HG03521 (cell line): ENCODE data around the gene TEX38.
"Not testable (repeated sequence)": the region's sequence is repeated elsewhere in the genome, so short reads cannot be mapped to it uniquely, and the experiment has no call there.

Source experiments
- ATAC-seq: cut with Tn5 transposase; IDR thresholded peaks from one replicate; pipeline ENCODE4 v1.9.1; 2021; ENCODE audit warnings: mild to moderate bottlenecking, moderate library complexity; ENCODE audit not compliant: unreplicated experiment

The TEX38 gene

DNA sequence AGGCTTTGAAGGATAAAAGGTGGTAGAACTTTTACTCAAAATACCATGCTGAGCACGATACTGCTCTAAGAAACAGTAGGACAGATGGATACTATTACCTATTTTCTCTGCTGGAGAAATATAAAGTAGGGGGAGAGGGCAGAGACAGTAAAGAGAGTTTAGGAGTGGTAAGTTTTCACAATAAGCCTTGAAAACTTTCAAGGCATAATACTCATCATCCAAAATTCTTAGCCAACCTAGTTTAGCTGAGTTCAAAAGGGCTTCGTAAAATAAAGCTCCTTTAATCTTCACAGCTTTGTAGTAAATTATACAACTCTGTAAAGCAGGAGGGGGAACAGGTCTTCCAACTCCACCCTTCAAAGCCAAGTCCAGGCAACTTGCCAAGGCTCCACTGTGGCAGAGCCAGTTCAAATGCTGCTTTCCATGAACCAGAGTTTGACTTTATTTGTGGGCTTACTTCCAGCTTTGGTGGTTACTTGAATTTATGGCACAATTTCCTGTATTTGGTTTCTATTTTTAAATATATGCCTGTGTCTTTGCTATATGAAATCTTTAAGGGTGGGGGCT lies 15.5 kb downstream of the TEX38 start:
- ATAC-seq, result no peak

GRCh38 chr1:46687921-46688509 lies 16.4 kb downstream of the TEX38 start:
- no peak for ATAC-seq

GRCh38 chr1:46689356-46689755 lies 17.7 kb downstream of the TEX38 start:
- ATAC-seq, result no peak

DNA sequence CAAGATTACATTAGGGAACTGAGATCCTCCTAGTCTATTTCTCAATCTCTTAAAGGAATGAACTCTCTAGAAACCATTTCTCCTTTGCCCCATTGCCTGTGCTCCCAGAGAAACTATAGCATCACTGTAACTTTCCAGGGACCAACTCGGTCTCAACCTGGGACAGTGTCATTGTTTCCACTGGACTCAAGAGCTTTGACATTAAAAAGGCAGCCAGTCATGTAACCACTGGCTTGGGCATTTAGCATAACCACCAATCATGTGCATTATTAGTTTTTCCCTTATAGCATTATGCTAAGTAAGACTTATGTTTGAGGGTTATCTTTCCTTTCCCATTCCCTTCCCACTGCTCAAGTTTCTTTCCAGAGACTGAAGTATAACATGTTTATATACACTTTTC lies 18.2 kb downstream of the TEX38 start:
- no peak for ATAC-seq

DNA sequence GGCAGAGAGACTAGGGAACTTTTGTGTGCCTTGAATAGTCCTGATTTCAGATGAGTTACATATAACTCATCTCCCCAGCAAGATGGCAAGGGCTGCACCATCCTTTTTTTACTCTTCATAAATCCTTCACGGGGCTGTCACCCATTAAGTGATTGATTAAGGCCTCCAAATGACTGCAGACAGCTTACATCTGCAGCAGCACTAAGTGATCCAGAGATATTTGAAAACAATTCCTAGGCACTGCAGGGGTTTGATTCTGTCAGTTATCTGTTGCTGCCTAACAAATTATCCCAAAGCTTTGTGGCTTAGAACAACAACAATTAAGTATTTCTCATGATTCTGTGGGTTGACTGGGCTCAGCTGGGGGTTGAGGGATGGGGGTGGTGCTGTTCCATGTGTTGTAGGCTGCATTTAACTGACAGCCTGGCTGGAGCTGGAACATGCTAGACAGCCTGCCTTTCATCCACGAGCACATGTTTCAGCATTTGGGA lies 19.3 kb downstream of the TEX38 start:
- ATAC-seq, result no peak

DNA sequence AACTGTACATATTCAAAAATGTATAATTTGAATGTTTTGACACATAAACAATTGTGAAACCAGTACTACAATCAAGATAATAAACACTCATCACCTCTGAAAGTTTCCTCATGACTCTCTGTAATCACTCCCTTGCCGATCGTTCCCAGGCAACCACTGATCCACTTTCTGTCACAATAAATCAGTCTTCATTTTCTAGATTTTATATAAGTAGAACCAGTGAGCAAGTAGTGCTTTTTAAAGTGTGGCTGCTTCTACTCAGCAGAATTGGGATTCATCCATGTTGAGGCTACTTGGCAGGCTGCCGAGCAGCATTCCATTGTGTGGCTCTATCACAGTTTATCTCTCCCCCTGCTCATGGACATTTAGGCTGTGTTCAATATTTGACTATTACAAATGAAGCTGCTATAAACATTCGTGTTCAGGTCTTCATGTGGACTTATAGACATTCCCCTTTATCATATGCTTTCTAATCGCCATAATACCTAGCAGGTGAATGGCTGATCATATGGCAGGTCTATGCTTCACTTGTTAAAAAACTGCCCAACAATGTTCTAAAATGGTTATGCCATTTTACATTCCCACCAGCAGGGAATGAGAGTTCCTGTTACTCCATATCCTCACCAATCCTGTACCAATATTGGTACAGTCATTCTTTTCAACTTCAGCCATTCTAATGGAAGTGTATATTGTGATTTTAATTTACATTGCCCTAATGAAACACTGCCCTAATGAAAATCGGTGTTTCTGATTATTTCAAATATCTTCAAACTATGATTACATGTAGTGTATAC lies 20.5 kb downstream of the TEX38 start:
- ATAC-seq, result no peak

DNA sequence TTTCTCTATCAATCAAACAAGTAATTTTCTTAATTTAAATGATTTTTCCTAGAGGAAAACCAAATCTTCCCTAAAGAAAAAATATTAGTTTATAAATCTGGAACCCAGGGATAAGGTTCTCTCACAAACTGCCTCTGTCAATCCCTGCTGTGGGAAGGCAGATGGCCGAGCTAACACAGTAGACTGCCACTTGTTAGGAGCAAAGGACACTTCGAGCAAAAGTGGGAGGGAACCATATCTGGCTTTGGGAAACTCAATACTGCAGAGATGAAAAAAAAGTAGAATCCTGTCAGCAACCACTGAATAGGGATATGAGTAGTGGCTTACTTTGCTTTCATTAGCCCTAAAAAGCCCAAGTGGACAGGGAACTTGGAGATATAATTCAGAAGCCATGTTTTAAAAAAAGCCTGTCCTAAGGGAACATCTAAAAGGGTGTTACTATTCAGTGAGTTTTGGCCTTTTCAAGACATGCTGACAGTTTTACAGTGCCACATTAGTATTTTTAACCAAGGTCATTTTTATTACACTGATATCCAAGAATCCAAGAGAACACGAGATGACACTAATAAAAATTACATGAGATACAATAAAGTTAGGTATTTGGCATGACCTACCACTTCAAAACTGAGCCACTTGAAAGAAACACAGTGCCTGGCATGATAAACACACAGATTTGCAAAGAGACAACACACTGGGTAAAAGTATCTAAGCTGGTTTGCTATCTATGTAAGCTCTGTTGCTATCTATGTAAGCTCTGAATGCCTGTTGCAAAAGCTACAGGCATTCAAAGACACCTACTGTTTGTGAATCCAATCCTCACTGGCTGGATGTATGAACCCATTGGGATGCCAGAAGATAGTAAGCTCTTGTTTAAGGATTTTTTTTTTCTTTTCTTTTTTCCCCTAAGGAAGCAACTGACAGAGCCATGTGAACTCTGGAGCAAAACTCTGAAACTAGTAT lies 21.4 kb downstream of the TEX38 start:
- ATAC-seq, result no peak

DNA sequence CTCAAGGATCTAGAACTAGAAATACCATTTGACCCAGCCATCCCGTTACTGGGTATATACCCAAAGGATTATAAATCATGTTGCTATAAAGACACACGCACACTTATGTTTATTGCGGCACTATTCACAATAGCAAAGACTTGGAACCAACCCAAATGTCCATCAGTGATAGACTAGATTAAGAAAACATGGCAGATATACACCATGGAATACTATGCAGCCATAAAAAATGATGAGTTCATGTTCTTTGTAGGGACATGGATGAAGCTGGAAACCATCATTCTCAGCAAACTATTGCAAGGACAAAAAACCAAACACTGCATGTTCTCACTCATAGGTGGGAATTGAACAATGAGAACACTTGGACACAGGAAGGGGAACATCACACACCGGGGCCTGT lies 23.0 kb downstream of the TEX38 start:
- ATAC-seq, result not testable (repeated sequence)

DNA sequence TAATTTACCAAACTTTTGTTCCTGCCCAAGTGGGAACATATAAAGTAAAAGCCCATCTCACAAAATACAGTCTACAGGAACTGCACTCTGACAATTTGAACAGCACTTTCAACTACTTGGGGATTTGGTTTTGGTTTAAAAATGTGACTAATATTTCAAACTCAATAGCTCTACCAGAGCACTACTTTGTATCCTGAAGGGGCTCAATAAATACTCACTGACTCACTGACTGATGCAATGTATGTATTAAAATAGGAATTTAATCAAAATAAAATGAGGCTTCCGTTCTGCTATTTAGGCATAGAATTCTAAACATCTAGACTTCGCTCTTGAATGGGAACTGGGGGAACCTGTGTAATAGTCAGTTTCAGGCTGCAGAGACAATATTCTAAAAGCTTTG lies 25.4 kb downstream of the TEX38 start:
- no peak for ATAC-seq

DNA sequence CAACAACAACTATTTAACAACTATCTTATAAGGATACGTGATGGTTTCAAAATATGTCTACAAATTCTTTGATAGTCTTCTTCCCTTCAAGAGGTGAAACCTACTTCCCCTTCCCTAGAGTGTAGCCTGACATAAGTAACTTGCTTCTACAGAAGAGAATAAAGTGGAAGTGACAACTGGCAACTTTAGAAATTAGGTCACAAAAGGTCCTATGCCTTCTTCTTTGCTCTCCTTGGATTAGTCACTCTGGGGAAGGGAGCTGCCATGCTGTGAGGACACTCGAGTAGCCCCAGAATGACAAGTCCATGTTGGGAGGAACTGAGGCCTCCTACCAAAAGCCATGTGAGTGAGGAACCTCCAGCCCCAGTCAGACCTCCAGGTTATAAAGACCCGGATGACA lies 28.0 kb downstream of the TEX38 start:
- no peak for ATAC-seq

- ATAC-seq, result no peak
Measured at GRCh38 chr1:46703927-46704641, 32.4 kb downstream of the TEX38 start.

GRCh38 chr1:46705408-46705807 lies 33.8 kb downstream of the TEX38 start:
- ATAC-seq, result no peak

DNA sequence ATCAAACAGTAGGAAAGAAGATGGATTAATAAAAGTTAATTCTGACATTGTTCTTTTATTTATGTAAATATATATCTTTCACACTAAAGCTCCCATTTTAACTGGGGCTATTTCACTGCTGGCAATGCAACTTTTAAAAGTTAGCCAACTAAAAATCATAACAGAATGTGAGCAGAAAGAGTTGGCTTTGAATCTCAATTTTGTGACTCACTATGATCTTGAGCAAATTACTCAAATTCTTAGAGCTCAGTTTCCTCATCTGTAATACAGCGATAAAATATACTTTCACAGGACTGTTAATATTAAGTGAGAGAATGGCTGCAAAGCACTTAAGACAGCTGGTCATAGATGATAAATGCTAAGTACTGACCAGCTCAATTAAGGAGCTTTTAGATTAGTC lies 36.5 kb downstream of the TEX38 start:
- no peak for ATAC-seq

DNA sequence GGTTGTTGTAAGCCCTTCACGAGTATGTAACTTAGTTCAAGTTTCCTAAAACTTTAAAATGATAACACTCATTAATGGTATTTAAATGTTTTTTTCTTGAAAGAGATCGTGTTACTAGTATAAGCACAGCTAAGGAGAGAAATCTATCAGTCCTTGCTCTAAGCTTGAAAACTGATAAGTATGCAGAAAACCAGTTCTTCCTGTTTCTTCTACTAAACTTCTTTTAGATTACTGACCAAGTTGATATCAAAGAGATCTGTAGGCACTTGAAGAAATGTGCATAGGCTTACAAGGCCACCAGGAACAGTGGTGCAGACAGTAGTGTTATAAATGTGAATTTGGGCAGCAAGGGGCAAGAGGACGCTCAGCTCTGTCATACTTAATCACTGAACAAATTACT lies 43.3 kb downstream of the TEX38 start:
- ATAC-seq, result no peak

DNA sequence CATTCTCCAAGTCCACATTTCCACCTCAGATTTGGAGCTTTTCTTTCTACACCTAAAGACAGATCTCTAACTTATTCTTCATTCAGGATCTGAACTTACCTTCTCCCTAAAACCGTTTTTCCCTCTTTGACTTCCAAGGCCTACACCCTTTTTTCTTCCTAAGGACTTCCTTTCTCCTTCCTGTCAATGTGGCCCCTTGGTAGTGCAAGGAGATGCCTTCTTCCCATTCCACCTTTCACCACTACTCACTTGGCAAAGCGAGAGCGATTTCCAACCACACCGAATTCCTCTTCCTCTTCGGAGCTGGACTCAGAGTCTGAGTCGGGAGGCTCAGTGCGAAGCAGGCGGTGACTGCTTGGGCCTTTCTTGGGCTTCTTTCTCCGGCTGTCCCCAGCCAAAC lies 46.0 kb downstream of the TEX38 start:
- no peak for ATAC-seq

GRCh38 chr1:46718340-46718726 lies 46.7 kb downstream of the TEX38 start:
- ATAC-seq, result no peak

- peak; percentile 97 for ATAC-seq
Measured at GRCh38 chr1:46718727-46719622, 47.3 kb downstream of the TEX38 start, which contains the start of gene EFCAB14. Gene EFCAB14 (minus strand): TSS chr1:46719114. CDS start chr1:46718087, 1,027 bp downstream.

- no peak for ATAC-seq
Measured at GRCh38 chr1:46719689-46720088, 48.0 kb downstream of the TEX38 start.

- ATAC-seq, result not testable (repeated sequence)
Measured at GRCh38 chr1:46720319-46720718, 48.7 kb downstream of the TEX38 start.
